GM18868 (cell line): ENCODE measurements around the gene RND3.

Experiments
- ATAC-seq: cut with Tn5 transposase; IDR thresholded peaks from one replicate; pipeline ENCODE4 v1.9.1; 2021; ENCODE audit warnings: mild to moderate bottlenecking, moderate library complexity; ENCODE audit not compliant: unreplicated experiment

The RND3 gene, protein sequence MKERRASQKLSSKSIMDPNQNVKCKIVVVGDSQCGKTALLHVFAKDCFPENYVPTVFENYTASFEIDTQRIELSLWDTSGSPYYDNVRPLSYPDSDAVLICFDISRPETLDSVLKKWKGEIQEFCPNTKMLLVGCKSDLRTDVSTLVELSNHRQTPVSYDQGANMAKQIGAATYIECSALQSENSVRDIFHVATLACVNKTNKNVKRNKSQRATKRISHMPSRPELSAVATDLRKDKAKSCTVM

GRCh38 chr2:150487537-150488429 lies at the start of gene RND3:
Gene RND3, minus strand, starts transcription at chr2:150487667. Its CDS starts 250 bp downstream, at chr2:150487417.
- ATAC-seq, result peak; percentile 68

GRCh38 chr2:150535176-150535575 lies 47.7 kb upstream of the RND3 start:
- ATAC-seq, result no peak

DNA sequence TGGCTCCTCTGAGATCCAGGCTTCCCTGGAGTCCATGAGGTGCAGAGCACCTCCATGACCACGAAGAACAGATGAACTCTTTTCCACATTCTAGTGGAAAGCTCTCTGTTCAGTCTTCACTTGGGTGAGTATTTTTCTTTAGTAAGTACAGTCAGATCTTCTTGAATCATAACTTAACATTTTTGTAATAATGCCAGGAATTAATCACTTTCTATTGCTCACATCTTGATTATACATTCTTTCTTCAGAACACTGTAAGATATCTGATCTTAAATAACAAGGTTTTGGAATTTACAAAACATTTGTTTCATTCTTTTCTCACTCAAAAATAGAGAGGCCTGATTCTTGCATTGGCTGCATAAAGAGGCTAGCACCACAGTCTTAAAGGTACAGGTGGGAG lies 45.4 kb upstream of the RND3 start:
- ATAC-seq, result no peak

- ATAC-seq, result no peak
Measured at GRCh38 chr2:150532020-150532419, 44.6 kb upstream of the RND3 start.

DNA sequence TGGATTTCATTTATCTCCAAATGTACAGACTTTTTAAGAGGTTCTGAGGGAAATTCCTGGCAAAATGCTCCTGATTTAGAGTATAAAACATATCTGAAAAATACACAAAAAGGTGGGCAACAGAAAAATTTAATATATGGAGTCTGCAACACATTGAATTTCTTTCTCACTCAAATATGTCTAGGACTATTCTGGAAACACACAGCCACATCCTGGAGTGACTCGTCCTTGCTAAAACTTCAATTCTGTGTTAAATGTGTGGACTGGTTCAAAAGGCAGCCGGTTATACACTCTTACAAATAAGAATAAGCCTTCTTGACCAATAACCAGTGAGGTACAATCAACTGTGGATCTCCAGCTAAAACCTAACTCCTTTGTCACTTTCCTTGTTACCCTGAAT lies 44.1 kb upstream of the RND3 start:
- ATAC-seq, result no peak

- ATAC-seq, result no peak
Measured at GRCh38 chr2:150530168-150530567, 42.7 kb upstream of the RND3 start.

- peak; percentile 95 for ATAC-seq
Measured at GRCh38 chr2:150528861-150529801, 41.7 kb upstream of the RND3 start.

- no peak for ATAC-seq
Measured at GRCh38 chr2:150526827-150527226, 39.4 kb upstream of the RND3 start.

- no peak for ATAC-seq
Measured at GRCh38 chr2:150526006-150526405, 38.5 kb upstream of the RND3 start.

DNA sequence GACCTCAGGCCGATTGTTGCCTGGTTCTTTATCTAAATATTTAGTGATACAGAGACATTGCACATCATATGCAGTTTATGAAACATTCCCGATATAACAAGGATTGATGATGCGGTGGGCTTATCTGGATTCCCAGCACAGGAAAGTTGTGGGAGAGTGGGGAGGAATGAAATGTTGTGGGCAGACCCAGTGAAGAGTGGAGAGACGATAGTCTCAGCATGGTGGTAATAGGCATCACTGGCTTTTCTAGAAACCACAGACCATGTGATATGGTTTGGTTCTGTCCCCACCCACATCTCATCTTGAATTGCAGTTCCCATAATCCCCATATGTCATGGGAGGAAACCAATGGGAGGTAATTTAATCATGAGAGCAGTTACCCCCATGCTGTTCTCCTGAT lies 34.8 kb upstream of the RND3 start:
- ATAC-seq, result no peak

GRCh38 chr2:150520887-150521664 lies 33.6 kb upstream of the RND3 start:
- ATAC-seq, result peak; percentile 93

DNA sequence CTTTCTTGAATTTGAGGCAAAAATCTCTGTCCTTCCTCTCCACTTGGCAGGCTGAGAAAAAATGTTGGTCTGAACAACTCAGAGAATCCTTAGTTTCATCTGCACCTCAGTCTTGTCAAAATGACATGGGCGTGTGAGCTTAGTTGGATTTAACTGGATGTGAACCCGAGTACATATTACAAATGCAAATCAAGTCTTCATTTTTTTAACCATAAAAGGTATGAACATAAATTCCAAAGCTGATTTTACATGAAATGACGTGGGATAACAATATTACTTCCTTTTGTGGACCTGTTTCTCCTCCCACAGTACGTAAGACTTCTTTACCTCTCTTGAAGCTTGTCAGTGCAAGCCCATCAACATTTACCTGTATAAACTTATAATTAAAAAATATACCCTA lies 32.6 kb upstream of the RND3 start:
- no peak for ATAC-seq

DNA sequence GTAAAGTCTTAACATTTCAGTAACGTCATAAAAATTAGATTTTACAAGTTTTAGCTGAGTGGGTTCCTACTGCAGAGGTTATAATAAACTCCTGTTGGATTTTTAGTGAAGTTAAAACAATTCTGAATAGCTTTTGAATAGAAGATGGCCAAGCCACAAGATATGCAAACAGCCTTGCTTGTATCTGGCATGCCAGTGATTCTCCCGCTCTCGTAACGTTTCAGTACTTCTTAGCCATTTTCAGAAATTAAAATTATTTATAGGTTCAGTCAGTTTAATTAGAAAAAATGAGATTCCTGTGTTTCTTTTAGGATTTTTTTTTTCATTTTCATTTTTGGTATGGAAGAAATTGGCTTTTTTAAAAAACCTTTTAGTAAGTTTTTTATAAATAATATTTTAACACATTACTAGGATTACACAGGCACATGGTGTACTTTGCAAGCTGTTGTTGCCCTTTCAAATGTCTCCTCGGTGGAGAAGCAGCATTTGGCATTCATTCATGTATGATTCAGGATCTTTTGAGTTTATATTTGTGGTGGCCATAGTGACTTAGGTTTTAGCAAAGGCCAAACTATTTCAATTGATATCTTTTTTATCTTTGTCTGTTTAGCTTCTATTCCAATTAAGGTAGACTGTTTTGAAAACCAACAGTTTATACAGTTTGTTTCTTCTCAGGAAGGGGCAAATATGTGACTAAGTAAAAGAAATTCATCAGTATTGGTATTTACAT lies 30.6 kb upstream of the RND3 start:
- no peak for ATAC-seq

DNA sequence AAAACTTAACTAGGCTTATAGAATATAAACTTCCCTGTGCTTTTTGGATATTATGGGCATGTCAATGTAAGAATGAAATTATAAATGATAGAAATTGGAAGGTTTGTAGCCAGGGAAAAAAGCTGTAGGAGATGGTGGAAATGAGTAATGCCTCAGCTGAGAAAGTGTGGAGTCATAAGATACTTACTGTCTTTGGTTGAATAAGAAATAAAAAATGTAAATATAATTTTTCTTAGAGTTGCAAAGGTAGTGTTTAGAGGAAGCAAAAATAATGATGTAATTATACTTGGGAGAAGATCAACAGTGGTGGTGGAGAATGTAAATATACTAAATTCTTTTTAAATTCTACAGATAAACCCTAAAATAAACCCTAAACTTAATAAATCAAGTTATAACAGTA lies 26.2 kb upstream of the RND3 start:
- ATAC-seq, result no peak

DNA sequence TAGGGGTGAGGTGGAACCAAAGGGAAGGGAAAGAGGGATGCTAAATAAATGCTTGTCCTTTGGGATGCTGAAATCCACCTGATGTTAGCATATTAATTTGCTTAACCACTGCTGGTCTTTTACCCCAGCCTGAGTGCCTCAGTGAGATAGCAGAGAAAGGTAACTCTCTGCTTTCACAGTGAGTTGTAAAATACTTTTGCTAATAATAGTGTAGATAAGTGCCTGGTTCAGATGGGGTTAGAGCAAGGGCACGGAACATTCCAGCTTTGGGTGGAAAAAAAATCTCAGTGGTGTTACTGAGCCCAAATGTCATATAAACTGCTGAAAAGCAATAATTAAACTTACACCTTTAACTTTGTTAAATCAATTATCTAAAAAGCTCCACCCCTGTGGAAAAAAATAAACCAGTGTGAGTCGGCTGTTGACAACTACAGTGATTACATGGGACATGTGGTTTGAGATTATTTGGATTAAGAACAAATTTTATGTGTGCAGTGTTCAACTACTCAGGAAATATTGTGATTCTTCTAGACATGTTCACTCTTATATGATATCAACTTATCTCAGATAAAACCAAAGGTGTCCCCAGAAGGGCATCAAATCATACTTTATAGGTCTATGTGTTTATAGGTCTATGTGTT lies 21.1 kb upstream of the RND3 start:
- ATAC-seq, result no peak

DNA sequence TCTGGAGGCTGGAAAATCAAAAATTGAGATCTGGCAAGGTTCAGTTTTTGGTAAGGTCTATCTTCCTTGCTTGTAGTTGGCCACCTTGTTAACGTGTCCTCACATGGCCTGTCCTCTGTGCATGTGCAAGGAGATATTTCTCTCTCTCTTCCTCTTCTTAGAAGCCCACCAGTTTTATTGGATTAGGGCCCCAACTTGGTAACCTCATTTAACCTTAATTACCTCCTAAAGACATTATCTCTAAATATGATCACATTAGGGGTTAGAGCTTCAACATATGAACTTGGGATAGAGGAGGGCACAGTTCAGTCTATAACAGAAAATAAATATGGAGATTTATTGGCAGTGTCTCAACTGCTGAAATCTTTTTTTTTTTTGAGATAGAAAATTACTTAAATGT lies 19.6 kb upstream of the RND3 start:
- ATAC-seq, result no peak

- ATAC-seq, result no peak
Measured at GRCh38 chr2:150505178-150505577, 17.7 kb upstream of the RND3 start.

GRCh38 chr2:150495993-150496627 lies 8.6 kb upstream of the RND3 start:
- no peak for ATAC-seq

GRCh38 chr2:150495001-150495400 lies 7.5 kb upstream of the RND3 start:
- no peak for ATAC-seq
